SK-N-MC (cell line): Measurements from ENCODE around the gene CFAP46.

Experiments
- DNase-seq: peaks from one replicate; pipeline ENCODE4 v3.0.0-alpha.2; 2011; ENCODE audit warnings: low read depth, low spot score
- H3K27ac ChIP-seq: fragments of 200-600 bp; sonication (generic); 2 replicates; pipeline ENCODE4 v1.5.1; 2016; ENCODE audit warnings: mixed run types
- H3K36me3 ChIP-seq: fragments of 200-600 bp; sonication (generic); 2 replicates; pipeline ENCODE4 v1.6.1; 2017; ENCODE audit warnings: antibody characterized with exemption, low read length, mixed read lengths; ENCODE audit not compliant: insufficient read depth
- H3K4me3 ChIP-seq: fragments of 200-600 bp; sonication (generic); 2 replicates; pipeline ENCODE4 v1.5.1; 2016
- H3K9ac ChIP-seq: fragments of 200-600 bp; sonication (generic); 2 replicates; pipeline ENCODE4 v1.8.0; 2017; ENCODE audit warnings: mixed run types, mixed read lengths; ENCODE audit not compliant: insufficient read length
- H3K9me3 ChIP-seq: fragments of 200-600 bp; sonication (generic); 2 replicates; pipeline ENCODE4 v1.6.1; 2017; ENCODE audit warnings: low read depth, mild to moderate bottlenecking, antibody characterized with exemption, low read length, moderate library complexity, mixed read lengths
- EZH2 ChIP-seq: fragments of 200-600 bp; sonication (generic); IDR thresholded peaks from one replicate; pipeline ENCODE4 v1.6.1; 2017; ENCODE audit warnings: antibody characterized with exemption
- FOXP2 ChIP-seq: optimal IDR thresholded peaks from 2 replicates; pipeline ENCODE3; 2011; ENCODE audit warnings: mild to moderate bottlenecking, moderate library complexity; ENCODE audit not compliant: insufficient read depth; ENCODE audit errors: extremely low read length, control extremely low read depth
- POLR2AphosphoS5 ChIP-seq: IDR thresholded peaks from 2 replicates; pipeline ENCODE4 v1.6.1; 2012; ENCODE audit warnings: mild to moderate bottlenecking, low read depth, low read length, borderline replicate concordance

Gene CFAP46

DNA sequence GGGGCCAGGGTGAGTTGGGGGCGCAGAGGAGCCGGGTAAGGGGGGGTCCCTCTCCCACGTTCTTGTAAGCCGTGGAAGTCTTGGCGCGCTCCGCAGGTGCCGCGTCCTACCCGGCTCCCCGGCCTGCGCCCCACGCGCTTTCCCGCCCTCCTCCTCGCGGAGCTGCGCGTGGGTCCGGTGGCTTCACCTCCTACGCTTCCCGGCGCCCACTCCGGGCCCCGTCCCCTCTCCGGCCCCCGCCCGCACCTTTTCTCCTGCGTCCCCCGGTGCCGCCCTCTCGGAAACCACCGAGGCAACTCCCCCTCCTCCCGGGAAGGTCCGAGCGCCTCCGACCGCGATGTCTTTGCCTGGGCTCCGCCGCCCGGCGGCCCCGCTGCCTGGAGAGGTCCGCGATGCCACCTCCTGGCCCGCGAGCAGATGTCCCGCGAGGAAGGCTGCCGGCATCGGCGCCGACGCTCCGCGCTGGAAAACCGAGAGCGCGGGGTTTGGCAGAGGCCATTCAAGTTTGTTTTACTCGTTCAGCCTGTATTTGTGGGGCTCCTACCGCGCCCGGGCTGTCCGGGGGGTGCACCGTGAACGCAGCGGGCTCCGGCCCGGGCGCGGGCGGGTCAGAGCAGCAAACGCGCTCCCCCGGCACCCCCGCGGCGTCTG, 154.1 kb downstream of the CFAP46 start:
- H3K9ac ChIP-seq = no peak overlapping the region
- no peak for DNase-seq
- no peaks in the 10 kb centered on the region for H3K36me3 ChIP-seq
- no peak overlapping the region for H3K4me3 ChIP-seq
- no peak for TF ChIP-seq EZH2
- TF ChIP-seq POLR2AphosphoS5 = no peak
- TF ChIP-seq FOXP2 = no peak
- no peaks in the 10 kb centered on the region for H3K9me3 ChIP-seq
- H3K27ac ChIP-seq = no peak overlapping the region

DNA sequence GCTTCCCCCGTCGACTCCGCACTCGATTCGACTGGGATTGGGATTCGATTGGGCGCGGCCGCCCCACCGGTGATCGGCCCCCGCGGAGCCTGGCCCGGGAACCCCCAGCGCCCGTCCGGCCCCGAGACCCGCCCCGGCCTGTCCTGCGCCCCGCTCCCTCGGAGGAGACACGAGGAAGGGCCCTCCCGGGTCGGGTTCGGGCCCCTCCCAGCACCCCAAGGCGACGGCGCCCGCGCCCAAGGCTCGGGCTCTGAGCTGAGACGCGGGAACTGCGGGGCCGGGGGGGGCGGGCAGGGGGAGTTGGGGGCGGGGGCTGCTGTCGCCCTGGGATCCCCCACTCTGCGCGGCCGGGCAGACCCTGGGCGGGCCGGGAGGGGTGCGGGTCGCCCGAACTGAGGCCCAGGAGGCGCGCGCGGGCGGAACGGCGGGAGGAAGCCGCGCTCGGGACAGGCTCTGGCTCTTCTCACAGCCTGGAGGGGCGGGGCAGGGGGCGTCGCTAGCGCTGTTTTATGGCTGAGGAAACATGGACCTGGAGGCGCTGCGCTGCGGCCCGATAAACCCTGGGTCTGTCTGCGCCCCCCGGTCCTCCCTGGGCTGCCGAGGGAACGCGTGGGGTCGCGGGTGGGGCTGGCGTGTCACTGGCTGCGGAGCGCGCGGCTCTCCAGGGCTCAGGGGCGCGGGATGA, 154.7 kb downstream of the CFAP46 start:
- Histone ChIP-seq H3K4me3 (no peak overlapping the region), H3K36me3 (no peaks in the 10 kb centered on the region), H3K27ac (no peak overlapping the region), H3K9ac (no peak overlapping the region), H3K9me3 (no peaks in the 10 kb centered on the region)
- TF ChIP-seq POLR2AphosphoS5 (no peak), FOXP2 (no peak), EZH2 (no peak)
- DNase-seq = no peak

DNA sequence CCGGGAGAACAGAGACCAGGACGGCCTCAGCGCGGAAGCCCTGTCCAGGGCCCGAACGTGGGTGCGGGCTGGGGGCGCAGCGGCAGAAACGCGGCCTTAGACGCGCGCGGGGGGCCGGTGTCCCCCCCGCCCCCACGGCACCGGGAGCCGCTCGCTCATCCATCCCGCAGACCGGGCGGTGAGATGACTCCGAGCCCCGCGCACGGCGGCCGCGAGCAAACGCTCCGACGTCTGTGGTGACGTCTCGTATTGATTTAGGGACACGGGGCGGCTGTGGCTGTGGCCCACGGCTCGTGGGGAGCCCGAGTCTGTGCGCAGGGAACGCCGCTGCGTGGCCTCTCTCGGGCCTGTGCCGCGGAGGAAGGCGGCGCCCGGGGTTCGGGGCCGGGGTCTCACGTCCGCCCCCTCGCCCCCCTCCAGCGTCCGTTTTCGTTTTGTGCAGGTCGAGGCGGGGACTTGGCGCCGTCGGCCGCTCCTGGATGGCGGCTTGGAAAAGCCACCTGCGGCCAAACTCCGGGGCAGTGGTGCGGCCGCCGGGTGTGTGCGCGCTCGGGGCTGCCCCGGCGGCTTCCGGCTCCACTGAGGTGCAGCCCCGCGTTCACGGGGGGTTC, 155.4 kb downstream of the CFAP46 start:
- no peak overlapping the region for H3K4me3 ChIP-seq
- no peak overlapping the region for H3K9ac ChIP-seq
- TF ChIP-seq POLR2AphosphoS5 (no peak), FOXP2 (no peak), EZH2 (no peak)
- DNase-seq = no peak
- H3K36me3 ChIP-seq = no peaks in the 10 kb centered on the region
- no peak overlapping the region for H3K27ac ChIP-seq
- no peaks in the 10 kb centered on the region for H3K9me3 ChIP-seq

GRCh38 chr10:132786476-132786883, 155.9 kb downstream of the CFAP46 start:
- Histone ChIP-seq H3K4me3 (no peak overlapping the region), H3K9ac (no peak overlapping the region), H3K27ac (no peak overlapping the region), H3K36me3 (no peaks in the 10 kb centered on the region), H3K9me3 (no peaks in the 10 kb centered on the region)
- DNase-seq = no peak
- TF ChIP-seq EZH2 (no peak), POLR2AphosphoS5 (no peak), FOXP2 (no peak)

GRCh38 chr10:132785723-132786475, 156.5 kb downstream of the CFAP46 start, which contains the start of gene NKX6-2:
NKX6-2 (minus strand) TSS chr10:132786147; CDS start chr10:132785948, 199 bp downstream.
- TF ChIP-seq FOXP2 = no peak
- TF ChIP-seq POLR2AphosphoS5 = no peak
- no peak for TF ChIP-seq EZH2
- Histone ChIP-seq H3K4me3 (no peak within 1 kb of the TSS), H3K27ac (no peak within 1 kb of the TSS), H3K9me3 (no peaks in the 10 kb centered on the region), H3K9ac (no peak within 1 kb of the TSS), H3K36me3 (no peaks in the 10 kb centered on the region)
- DNase-seq = no peak

- Histone ChIP-seq H3K36me3 (no peaks in the 10 kb centered on the region), H3K4me3 (no peak overlapping the region), H3K27ac (no peak overlapping the region), H3K9me3 (no peaks in the 10 kb centered on the region), H3K9ac (no peak overlapping the region)
- TF ChIP-seq EZH2 = no peak
- no peak for TF ChIP-seq POLR2AphosphoS5
- no peak for DNase-seq
Observed at GRCh38 chr10:132784866-132785722, 157.3 kb downstream of the CFAP46 start.

- no peak for DNase-seq
- Histone ChIP-seq H3K9me3 (no peaks in the 10 kb centered on the region), H3K27ac (no peak overlapping the region), H3K4me3 (no peak overlapping the region), H3K36me3 (no peaks in the 10 kb centered on the region), H3K9ac (no peak overlapping the region)
- no peak for TF ChIP-seq EZH2
- TF ChIP-seq POLR2AphosphoS5 = no peak
- no peak for TF ChIP-seq FOXP2
Observed at GRCh38 chr10:132783940-132784865, 158.2 kb downstream of the CFAP46 start.
